Keratinocyte (primary cell): ENCODE results near the gene PDK1.

ENCODE experiments used
- CTCF ChIP-seq, 3 experiments: IDR thresholded peaks in 1 of 3; conservative IDR thresholded peaks in 1 of 3; optimal IDR thresholded peaks in 1 of 3; 2 replicates in 2 of 3; 3 replicates in 1 of 3; pipeline versions ENCODE3 to v1.5.1; 2011; ENCODE audit warnings: low read length in 3 of 3, mild to moderate bottlenecking in 3 of 3, moderate library complexity in 2 of 3, control low read depth in 1 of 3, inconsistent platforms in 1 of 3; ENCODE audit not compliant: insufficient read depth in 2 of 3; ENCODE audit errors: extremely low read depth in 1 of 3
- EZH2 ChIP-seq: IDR thresholded peaks from one replicate; pipeline ENCODE4 v1.6.1; 2012; ENCODE audit warnings: inconsistent platforms, mild to moderate bottlenecking, low read length, moderate library complexity

GRCh38 chr2:172614932-172615331, 59.0 kb downstream of the PDK1 start:
- no peak for TF ChIP-seq CTCF (optimal IDR thresholded peaks at IDR 0.05 in 1 of 3, IDR thresholded peaks at IDR 0.05 in 1 of 3, conservative IDR thresholded peaks at IDR 0.05 in 1 of 3; ENCODE audit: extremely low read depth in 1 of 3, insufficient read depth in 2 of 3, low read length in 3 of 3)
- no peak for TF ChIP-seq EZH2
